Measurements from ENCODE around the gene GPD1. TPM values are rescaled to one million over a fixed set of nuclear protein-coding genes. Genes with fewer than 3 reads are reported as not detected.
A peak's percentile ranks its signal among the peaks of the same experiment; 100 is the strongest.
"Not testable (repeated sequence)": the region's sequence is repeated elsewhere in the genome, so short reads cannot be mapped to it uniquely, and the experiment has no call there.

Gene GPD1
- total RNA-seq, 1 donor from 2014 or later, result 9.0 TPM

DNA sequence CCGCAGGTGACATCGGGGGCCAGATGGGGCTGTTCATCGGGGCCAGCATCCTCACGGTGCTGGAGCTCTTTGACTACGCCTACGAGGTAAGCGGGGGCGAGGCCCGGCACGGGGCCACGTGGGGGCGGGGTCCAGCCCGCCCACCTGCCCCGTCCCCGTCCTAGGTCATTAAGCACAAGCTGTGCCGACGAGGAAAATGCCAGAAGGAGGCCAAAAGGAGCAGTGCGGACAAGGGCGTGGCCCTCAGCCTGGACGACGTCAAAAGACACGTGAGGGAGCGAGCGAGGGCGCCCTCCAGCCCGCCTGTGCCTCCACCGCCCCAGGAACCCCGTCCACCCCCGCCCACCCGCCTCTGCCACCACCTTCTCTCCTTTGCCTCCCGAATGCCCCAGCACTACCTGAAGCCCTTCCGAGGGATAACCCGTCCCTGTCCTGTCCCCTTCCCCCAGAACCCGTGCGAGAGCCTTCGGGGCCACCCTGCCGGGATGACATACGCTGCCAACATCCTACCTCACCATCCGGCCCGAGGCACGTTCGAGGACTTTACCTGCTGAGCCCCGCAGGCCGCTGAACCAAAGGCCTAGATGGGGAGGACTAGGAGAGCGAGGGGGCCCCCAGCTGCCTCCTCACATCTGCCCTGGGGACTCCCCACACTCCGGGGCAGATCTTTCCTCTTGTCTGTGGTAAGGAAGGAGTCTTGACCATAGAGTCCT is 22.6 kb upstream of the GPD1 start:
- no peak overlapping the region for H3K27ac ChIP-seq (replicated peaks)
- intact Hi-C loops (cut with micrococcal nuclease), result no loop called here
- peaks cover 7% of the 10 kb centered on the region for H3K27me3 ChIP-seq (ENCODE audit: low read depth)
- H3K9me3 ChIP-seq (replicated peaks), result no peaks in the 10 kb centered on the region
- TF ChIP-seq, protein P1, sequence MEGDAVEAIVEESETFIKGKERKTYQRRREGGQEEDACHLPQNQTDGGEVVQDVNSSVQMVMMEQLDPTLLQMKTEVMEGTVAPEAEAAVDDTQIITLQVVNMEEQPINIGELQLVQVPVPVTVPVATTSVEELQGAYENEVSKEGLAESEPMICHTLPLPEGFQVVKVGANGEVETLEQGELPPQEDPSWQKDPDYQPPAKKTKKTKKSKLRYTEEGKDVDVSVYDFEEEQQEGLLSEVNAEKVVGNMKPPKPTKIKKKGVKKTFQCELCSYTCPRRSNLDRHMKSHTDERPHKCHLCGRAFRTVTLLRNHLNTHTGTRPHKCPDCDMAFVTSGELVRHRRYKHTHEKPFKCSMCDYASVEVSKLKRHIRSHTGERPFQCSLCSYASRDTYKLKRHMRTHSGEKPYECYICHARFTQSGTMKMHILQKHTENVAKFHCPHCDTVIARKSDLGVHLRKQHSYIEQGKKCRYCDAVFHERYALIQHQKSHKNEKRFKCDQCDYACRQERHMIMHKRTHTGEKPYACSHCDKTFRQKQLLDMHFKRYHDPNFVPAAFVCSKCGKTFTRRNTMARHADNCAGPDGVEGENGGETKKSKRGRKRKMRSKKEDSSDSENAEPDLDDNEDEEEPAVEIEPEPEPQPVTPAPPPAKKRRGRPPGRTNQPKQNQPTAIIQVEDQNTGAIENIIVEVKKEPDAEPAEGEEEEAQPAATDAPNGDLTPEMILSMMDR (IDR thresholded peaks at IDR 0.05; ENCODE audit: borderline replicate concordance), result no peak
- no peaks in the 10 kb centered on the region for H3K36me3 ChIP-seq
- no peak for DNase-seq
- H3K4me1 ChIP-seq, result peaks cover 26% of the 10 kb centered on the region
- no peak overlapping the region for H3K4me3 ChIP-seq

DNA sequence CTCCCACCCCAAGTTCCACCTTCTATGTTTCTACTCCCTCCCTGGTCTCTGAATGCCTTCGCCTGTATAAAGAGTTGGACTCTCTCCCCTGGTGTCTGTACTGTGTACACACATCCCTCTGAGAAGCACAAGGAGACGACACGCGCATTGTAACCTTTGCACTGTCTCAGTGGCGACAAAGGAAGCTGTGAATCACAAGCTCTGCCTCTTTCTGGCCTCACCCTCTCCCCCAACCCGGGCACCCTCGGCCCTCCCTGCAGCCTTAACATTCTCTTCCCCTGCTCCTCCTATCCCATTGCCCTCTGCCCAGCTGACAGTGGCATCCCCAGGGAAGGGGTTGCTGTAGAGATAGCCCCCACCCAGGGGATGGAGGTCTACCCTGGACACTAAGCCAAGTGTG is 21.2 kb upstream of the GPD1 start:
- Histone ChIP-seq H3K4me1 (peaks cover 28% of the 10 kb centered on the region), H3K27ac (replicated peaks) (no peak overlapping the region), H3K27me3 (ENCODE audit: low read depth) (peaks cover 7% of the 10 kb centered on the region), H3K36me3 (peaks cover 11% of the 10 kb centered on the region), H3K4me3 (no peak overlapping the region), H3K9me3 (replicated peaks) (no peaks in the 10 kb centered on the region)
- intact Hi-C loops (cut with micrococcal nuclease), result no loop called here
- TF ChIP-seq, protein P1 (IDR thresholded peaks at IDR 0.05; ENCODE audit: borderline replicate concordance), result no peak
- DNase-seq, result no peak

DNA sequence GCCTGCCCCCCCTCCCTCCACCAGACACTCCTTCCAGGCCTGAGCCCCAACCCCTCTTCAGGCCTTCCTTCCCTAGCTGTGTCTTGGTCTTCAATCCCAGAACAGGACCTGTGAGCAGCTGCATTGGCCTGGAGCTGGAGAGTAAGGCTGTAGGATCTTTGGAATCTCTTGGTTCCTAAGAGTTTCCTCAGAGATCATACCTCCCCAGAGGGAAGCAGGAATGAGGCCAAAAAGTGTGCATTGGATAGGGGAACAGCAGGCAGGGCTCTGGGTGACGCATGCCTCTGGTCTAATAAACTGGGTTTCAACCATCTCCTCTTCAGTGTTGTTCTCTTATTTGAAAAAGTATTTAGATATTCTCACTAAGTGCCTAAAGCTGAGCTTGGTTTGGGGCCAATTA is 20.5 kb upstream of the GPD1 start:
- peaks cover 16% of the 10 kb centered on the region for H3K36me3 ChIP-seq
- peaks cover 35% of the 10 kb centered on the region for H3K4me1 ChIP-seq
- no peak overlapping the region for H3K4me3 ChIP-seq
- H3K27ac ChIP-seq (replicated peaks), result no peak overlapping the region
- intact Hi-C loops (cut with micrococcal nuclease), result no loop called here
- no peaks in the 10 kb centered on the region for H3K9me3 ChIP-seq (replicated peaks)
- TF ChIP-seq, protein P1 (IDR thresholded peaks at IDR 0.05; ENCODE audit: borderline replicate concordance), result no peak
- DNase-seq, result no peak
- H3K27me3 ChIP-seq (ENCODE audit: low read depth), result peaks cover 7% of the 10 kb centered on the region

DNA sequence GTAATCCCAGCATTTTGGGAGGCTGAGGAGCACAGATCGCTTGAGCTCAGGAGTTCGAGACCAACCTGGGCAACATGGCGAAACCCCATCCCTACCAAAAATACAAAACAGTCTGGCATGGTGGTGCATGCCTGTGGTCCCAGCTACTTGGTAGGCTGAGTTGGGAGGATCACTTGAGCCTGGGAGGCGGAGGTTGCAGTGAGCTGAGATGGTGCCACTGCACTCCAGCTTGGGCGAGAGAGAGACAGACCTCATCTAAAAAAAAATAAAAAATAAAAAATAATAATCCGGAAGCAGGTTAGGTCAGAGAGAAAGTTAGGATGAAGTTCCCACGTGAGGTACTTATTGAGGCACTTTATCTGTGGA is 19.4 kb upstream of the GPD1 start:
- intact Hi-C loops (cut with micrococcal nuclease), result not testable (repeated sequence)

DNA sequence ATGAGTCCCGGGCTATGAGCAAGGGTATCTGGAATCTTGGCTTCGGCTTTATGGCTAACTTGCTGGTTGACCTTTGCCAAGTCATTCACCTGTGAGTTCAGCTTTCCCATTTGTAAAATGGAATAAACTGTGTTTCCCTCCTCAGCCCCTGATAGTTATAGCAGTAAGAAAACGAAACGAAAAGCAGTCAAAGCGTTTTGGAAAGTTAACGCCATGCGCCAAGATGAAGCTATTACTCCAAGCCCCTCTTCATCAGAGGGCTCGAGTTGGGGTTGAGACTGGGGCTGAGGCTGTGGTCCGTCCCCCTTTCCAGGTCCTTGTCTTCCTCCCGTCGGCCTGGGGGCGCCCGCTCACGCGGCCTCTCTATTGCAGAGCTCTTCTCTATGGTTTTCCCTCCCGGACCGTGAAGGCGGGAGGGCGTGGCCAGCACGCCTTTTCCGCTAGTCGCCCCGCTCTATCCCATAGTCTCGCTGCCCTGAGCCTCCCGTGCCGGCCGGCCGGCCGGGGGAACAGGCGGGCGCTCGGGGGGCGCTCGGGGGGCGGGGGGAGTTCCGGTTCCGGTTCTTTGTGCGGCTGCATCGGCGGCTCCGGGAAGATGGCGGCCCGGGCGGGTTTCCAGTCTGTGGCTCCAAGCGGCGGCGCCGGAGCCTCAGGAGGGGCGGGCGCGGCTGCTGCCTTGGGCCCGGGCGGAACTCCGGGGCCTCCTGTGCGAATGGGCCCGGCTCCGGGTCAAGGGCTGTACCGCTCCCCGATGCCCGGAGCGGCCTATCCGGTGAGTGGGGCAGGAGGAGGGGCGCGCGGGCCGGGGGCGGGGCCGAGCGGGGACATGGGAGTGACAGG is 18.8 kb upstream of the GPD1 start, which contains the start of gene SMARCD1:
TSS of gene SMARCD1 (plus strand) at position 568 of the 840 bp plus-strand sequence. CDS start at position 596, 28 bp downstream.
- intact Hi-C loops (cut with micrococcal nuclease), result no loop called here
- Histone ChIP-seq H3K4me1 (peaks cover 41% of the 10 kb centered on the region), H3K4me3 (peak within 1 kb of the TSS; percentile 98)

More for the DNA sequence above, 19.4 kb upstream of the GPD1 start:
- Histone ChIP-seq H3K27ac (replicated peaks) (peak overlapping the region; percentile 100), H3K4me1 (peaks cover 41% of the 10 kb centered on the region), H3K36me3 (peaks cover 27% of the 10 kb centered on the region), H3K4me3 (peak overlapping the region; percentile 98)
- not testable (repeated sequence) for H3K27me3 ChIP-seq (ENCODE audit: low read depth); H3K9me3 ChIP-seq (replicated peaks); DNase-seq

More for the DNA sequence above, 18.8 kb upstream of the GPD1 start, which contains the start of gene SMARCD1:
- no peaks in the 10 kb centered on the region for H3K9me3 ChIP-seq (replicated peaks)
- peaks cover 7% of the 10 kb centered on the region for H3K27me3 ChIP-seq (ENCODE audit: low read depth)
- DNase-seq, result peak; percentile 93
- TF ChIP-seq, protein P1 (IDR thresholded peaks at IDR 0.05; ENCODE audit: borderline replicate concordance), result peak; percentile 40
- peak within 1 kb of the TSS; percentile 100 for H3K27ac ChIP-seq (replicated peaks)
- peaks cover 33% of the 10 kb centered on the region for H3K36me3 ChIP-seq
